SU-DHL-6 (cell line): ENCODE results near the gene ITPR2.
"Not testable (repeated sequence)": the region's sequence is repeated elsewhere in the genome, so short reads cannot be mapped to it uniquely, and the experiment has no call there.

Source experiments
- H2AFZ ChIP-seq: fragments of 200-600 bp; sonication (generic); 2 replicates; pipeline ENCODE4 v1.6.1; 2014; ENCODE audit warnings: low read depth, mild to moderate bottlenecking, moderate library complexity, mixed read lengths, antibody characterized with exemption, low read length; ENCODE audit not compliant: severe bottlenecking
- H3F3A ChIP-seq: fragments of 200-600 bp; shearing (Covaris generic); 2 replicates; pipeline ENCODE4 v1.6.0; 2016; ENCODE audit warnings: antibody characterized with exemption, mild to moderate bottlenecking; ENCODE audit not compliant: insufficient read depth
- H3K27ac ChIP-seq: fragments of 200-600 bp; sonication (generic); 2 replicates; pipeline ENCODE4 v1.5.1; 2016; ENCODE audit warnings: low read depth, mild to moderate bottlenecking, low read length, moderate library complexity, mixed read lengths
- H3K27me3 ChIP-seq: fragments of 200-600 bp; sonication (generic), shearing (Covaris generic); 2 replicates; pipeline ENCODE4 v1.6.0; 2014; ENCODE audit warnings: mild to moderate bottlenecking, low read length
- H3K36me3 ChIP-seq: fragments of 200-600 bp; sonication (generic); 2 replicates; pipeline ENCODE4 v1.6.1; 2014; ENCODE audit warnings: mild to moderate bottlenecking, low read length, mixed read lengths
- H3K4me2 ChIP-seq: fragments of 300-600, 200-600 bp; shearing (Covaris generic), sonication (generic); 2 replicates; pipeline ENCODE4 v1.6.0; 2014; ENCODE audit warnings: low read length, low read depth, mild to moderate bottlenecking; ENCODE audit not compliant: poor library complexity, severe bottlenecking
- H3K4me3 ChIP-seq: fragments of 200-600 bp; sonication (generic); 2 replicates; pipeline ENCODE4 v1.5.1; 2014; ENCODE audit warnings: antibody characterized with exemption, low read length, mild to moderate bottlenecking, mixed read lengths; ENCODE audit not compliant: insufficient read depth, poor library complexity, severe bottlenecking
- H3K79me2 ChIP-seq: fragments of 200-600 bp; sonication (generic); 2 replicates; pipeline ENCODE4 v1.6.1; 2014; ENCODE audit warnings: mild to moderate bottlenecking, low read length, moderate library complexity; ENCODE audit not compliant: insufficient read depth
- H3K9ac ChIP-seq: fragments of 200-600 bp; sonication (generic); 2 replicates; pipeline ENCODE4 v1.7.0; 2014; ENCODE audit warnings: mild to moderate bottlenecking, low read length
- H3K9me2 ChIP-seq: fragments of 200-600 bp; sonication (generic); replicated peaks from 2 replicates; pipeline ENCODE4 v1.6.1; 2014; ENCODE audit warnings: low read length; ENCODE audit not compliant: insufficient read depth
- H3K9me3 ChIP-seq: fragments of 200-600 bp; sonication (generic); 2 replicates; pipeline ENCODE4 v1.6.1; 2014; ENCODE audit warnings: low read length, mixed read lengths; ENCODE audit not compliant: insufficient read depth
- H4K20me1 ChIP-seq: fragments of 200-600 bp; sonication (generic); 2 replicates; pipeline ENCODE4 v1.6.1; 2014; ENCODE audit warnings: low read depth, mild to moderate bottlenecking, antibody characterized with exemption, low read length, moderate library complexity, mixed read lengths
- EZH2phosphoT487 ChIP-seq: fragments of 200-600 bp; sonication (generic), shearing (Covaris generic); conservative IDR thresholded peaks from 2 replicates; pipeline ENCODE4 v1.6.1; 2018; ENCODE audit warnings: mild to moderate bottlenecking, antibody characterized with exemption, low read length, moderate library complexity, mixed read lengths
- TF ChIP-seq, protein P1 (sequence below): fragments of 200-600 bp; sonication (generic); IDR thresholded peaks from one replicate; pipeline ENCODE4 v1.5.1; 2017; ENCODE audit warnings: antibody characterized with exemption, mild to moderate bottlenecking, low read length, moderate library complexity; ENCODE audit not compliant: insufficient read depth, poor library complexity, severe bottlenecking

The ITPR2 gene

DNA sequence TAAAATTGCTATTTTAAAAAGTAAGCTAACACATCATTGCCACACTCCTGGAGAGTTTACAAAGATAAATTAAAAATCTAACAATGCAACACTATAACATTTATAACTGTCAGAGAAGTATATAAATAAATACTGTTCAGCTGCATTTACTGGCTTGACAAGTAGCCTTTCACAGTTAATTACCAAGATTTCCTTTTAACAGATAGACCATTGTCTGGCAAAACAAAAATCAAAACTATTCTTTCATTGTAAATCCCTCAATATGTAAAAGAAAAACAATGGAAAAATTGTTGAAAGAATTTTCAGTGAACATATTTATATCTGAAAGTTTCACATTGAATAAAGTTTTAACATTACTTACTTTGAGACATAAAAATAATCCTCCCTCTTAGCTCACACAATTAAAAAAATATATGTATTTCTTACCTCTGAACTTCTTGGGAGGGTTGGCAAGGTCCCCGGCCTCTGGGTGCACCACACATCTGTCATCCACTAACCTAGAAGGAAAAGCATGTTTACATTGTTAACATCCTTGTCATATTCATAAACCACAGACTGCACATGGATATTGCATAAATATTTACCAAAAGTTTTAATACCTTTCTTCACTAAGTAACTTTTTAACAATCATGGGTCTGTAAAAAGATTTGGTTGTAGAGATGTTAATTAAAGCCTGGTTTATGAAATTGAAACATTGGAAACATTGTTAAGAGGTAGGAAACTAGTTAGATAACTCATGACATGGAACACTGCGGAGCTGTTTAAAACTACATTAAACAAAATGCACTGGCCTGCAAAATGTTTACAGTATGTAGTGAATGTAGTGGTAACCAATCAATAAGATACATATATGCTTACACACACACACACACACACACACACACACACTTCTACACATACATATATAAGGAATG is 43.0 kb downstream of the ITPR2 start:
- Histone ChIP-seq H2AFZ (no peak overlapping the region), H3K27ac (no peak overlapping the region), H3K27me3 (no peaks in the 10 kb centered on the region), H3K36me3 (no peaks in the 10 kb centered on the region), H3F3A (no peaks in the 10 kb centered on the region), H3K4me3 (no peak overlapping the region), H3K79me2 (no peaks in the 10 kb centered on the region), H3K4me2 (no peak overlapping the region), H3K9me3 (no peaks in the 10 kb centered on the region), H4K20me1 (0 out of 2 replicates have a peak, but pooled peaks cover 4% of the 10 kb centered on the region), H3K9me2 (no peaks in the 10 kb centered on the region), H3K9ac (no peak overlapping the region)
- no peak for TF ChIP-seq EZH2phosphoT487
- TF ChIP-seq, protein P1, sequence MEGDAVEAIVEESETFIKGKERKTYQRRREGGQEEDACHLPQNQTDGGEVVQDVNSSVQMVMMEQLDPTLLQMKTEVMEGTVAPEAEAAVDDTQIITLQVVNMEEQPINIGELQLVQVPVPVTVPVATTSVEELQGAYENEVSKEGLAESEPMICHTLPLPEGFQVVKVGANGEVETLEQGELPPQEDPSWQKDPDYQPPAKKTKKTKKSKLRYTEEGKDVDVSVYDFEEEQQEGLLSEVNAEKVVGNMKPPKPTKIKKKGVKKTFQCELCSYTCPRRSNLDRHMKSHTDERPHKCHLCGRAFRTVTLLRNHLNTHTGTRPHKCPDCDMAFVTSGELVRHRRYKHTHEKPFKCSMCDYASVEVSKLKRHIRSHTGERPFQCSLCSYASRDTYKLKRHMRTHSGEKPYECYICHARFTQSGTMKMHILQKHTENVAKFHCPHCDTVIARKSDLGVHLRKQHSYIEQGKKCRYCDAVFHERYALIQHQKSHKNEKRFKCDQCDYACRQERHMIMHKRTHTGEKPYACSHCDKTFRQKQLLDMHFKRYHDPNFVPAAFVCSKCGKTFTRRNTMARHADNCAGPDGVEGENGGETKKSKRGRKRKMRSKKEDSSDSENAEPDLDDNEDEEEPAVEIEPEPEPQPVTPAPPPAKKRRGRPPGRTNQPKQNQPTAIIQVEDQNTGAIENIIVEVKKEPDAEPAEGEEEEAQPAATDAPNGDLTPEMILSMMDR = no peak

DNA sequence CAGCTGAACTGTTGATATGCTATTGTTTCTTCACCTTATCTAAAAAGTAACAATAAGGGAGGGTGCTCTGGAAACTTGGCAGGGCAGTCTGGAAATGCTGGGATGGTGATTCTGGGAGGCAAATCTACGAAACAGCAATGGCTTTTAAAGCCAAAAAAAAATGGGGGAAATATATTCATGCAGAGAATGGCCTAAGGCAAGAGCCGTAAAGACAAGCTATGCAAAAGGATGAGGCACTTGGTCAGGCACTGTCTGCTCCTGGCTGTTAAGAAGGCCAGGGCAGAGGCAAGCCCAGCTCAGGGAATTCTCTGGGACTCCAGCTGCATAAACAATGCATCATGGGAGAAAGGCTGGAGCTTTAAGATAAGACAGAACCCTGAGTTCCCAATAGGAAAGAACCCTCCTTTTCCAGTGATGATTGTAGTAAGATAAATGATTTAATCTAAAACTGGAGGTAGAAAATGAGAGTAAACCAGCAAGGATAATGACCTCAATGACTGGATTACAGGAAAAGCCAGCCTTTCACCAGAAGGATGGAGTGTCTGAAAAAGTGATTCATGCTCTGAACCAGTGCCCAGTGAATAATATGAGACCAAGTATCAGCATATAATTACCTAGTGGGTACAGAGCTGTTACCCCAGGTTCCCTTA is 46.0 kb downstream of the ITPR2 start:
- no peak overlapping the region for H2AFZ ChIP-seq
- H3K9me2 ChIP-seq = no peaks in the 10 kb centered on the region
- no peak for TF ChIP-seq EZH2phosphoT487
- TF ChIP-seq, protein P1 = no peak
- no peaks in the 10 kb centered on the region for H3K9me3 ChIP-seq
- no peak overlapping the region for H3K27ac ChIP-seq
- no peaks in the 10 kb centered on the region for H4K20me1 ChIP-seq
- H3K9ac ChIP-seq = no peak overlapping the region
- no peaks in the 10 kb centered on the region for H3K27me3 ChIP-seq
- H3K4me2 ChIP-seq = no peak overlapping the region
- no peaks in the 10 kb centered on the region for H3K79me2 ChIP-seq
- no peaks in the 10 kb centered on the region for H3F3A ChIP-seq
- H3K4me3 ChIP-seq = no peak overlapping the region
- H3K36me3 ChIP-seq = no peaks in the 10 kb centered on the region

DNA sequence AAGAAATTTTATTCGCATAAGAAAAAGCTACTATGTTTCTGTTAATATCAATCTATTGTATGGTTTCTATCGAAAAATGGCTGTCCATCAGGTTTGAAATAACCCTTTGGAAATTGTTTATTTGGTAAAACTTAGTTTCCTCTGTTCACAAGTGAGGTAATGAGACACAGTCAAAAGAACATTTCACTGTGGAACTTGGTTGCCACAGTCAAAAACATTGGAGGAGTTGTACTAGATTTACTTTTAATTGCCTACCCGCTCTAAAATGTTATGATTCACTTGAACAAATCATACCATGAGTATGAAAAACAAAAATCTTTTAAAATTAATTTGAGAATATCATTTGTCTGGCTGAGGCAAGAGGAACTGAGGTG is 46.5 kb downstream of the ITPR2 start:
- no peak overlapping the region for H3K9ac ChIP-seq

GRCh38 chr12:26783816-26784379 is 49.1 kb downstream of the ITPR2 start:
- not testable (repeated sequence) for H3K27ac ChIP-seq, H3F3A ChIP-seq, H2AFZ ChIP-seq, H3K9me2 ChIP-seq, H3K4me3 ChIP-seq, H3K9ac ChIP-seq, H3K9me3 ChIP-seq, H3K36me3 ChIP-seq, H4K20me1 ChIP-seq, H3K79me2 ChIP-seq, H3K27me3 ChIP-seq, H3K4me2 ChIP-seq

More for the DNA sequence above, 46.5 kb downstream of the ITPR2 start:
- Histone ChIP-seq H4K20me1 (no peaks in the 10 kb centered on the region), H3K27ac (no peak overlapping the region), H3K4me2 (no peak overlapping the region), H3K27me3 (no peaks in the 10 kb centered on the region), H3F3A (no peaks in the 10 kb centered on the region), H2AFZ (no peak overlapping the region), H3K4me3 (no peak overlapping the region), H3K36me3 (no peaks in the 10 kb centered on the region), H3K9me2 (no peaks in the 10 kb centered on the region), H3K9me3 (no peaks in the 10 kb centered on the region), H3K79me2 (no peaks in the 10 kb centered on the region)
- no peak for TF ChIP-seq EZH2phosphoT487
- TF ChIP-seq, protein P1 = no peak
